Right lung (tissue), 5 donors: ENCODE data around the gene SLC26A9. TPM values are rescaled to one million over a fixed set of nuclear protein-coding genes. Genes with fewer than 3 reads are reported as not detected.
"Not testable (repeated sequence)": the region's sequence is repeated elsewhere in the genome, so short reads cannot be mapped to it uniquely, and the experiment has no call there.

Experiments
- DNase-seq, 2 donors: peaks; one replicate each; pipeline ENCODE4 v3.0.0-alpha.2; 2013
- polyA plus RNA-seq, 5 donors: library from polyadenylated mRNA; unstranded; fragments of 120-200 nt; gene quantifications; one replicate each; pipeline versions ENCODE4 v1.2.1 to v1.2.3, GENCODE V29; 2013; ENCODE audit warnings: inconsistent platforms in 1 of 5, low replicate concordance in 1 of 5; ENCODE audit not compliant: insufficient read length in 5 of 5, insufficient read depth in 1 of 5

The SLC26A9 gene
- polyA plus RNA-seq, 5 donors = 4.5 to 7.1 (median 5.4) TPM

DNA sequence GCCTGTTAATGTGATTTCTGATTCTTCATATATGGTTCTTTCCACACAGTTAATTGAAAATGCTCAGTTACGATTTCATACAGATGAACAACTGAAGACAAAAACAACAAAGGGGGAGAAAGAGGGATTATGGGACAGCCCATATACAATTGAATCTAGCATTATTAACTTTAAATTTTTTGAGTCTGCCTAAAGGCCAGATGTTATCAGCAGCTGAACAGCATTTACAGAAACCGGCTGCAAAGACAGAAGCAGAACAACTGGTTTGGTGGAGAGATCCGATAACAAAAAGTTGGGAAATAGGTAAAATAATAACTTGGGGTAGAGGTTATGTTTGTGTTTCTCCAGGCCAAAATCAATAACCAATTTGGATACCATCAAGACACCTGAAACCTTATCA lies 49.1 kb downstream of the SLC26A9 start:
- not testable (repeated sequence) for DNase-seq

DNA sequence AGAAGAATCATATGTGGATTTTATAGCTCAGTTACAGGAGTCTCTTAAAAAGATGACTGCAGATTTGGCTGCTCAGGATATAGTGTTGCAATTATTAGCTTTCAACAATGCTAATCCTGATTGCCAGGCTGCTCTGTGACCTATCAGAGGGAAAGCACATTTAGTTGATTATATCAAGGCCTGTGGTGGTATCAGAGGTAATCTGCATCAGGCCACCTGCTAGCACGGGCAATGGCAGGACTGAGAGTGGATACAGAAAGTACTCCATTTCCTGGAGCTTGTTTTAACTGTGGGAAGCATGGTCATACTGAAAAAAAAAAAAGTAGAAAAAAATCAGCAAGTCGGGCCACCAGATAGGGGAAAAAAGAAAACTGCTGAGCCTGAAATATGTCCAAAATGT lies 51.1 kb downstream of the SLC26A9 start:
- not testable (repeated sequence) for DNase-seq

GRCh38 chr1:205891481-205891880 lies 51.8 kb downstream of the SLC26A9 start:
- not testable (repeated sequence) for DNase-seq

GRCh38 chr1:205890631-205891030 lies 52.6 kb downstream of the SLC26A9 start:
- DNase-seq = not testable (repeated sequence)

DNA sequence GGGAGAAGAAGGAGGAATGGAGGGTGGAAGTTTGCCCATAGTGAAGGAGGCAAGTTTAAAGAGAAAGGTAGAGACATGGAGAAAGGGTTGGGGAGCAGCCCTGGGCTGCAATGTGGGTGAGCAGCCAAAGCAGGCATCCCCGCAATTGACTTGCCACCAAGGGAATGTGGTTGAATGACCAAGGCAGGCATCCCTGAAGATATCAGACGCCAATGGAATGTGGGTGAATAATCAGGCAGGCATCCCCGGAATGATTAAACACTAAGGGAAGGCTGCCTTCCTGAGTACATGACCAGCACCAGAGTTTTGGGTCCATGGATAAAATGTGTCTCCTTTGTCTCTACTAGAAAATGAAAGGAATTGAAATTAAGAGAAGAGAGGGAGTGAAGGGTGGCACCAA lies 53.5 kb downstream of the SLC26A9 start:
- not testable (repeated sequence) for DNase-seq

DNA sequence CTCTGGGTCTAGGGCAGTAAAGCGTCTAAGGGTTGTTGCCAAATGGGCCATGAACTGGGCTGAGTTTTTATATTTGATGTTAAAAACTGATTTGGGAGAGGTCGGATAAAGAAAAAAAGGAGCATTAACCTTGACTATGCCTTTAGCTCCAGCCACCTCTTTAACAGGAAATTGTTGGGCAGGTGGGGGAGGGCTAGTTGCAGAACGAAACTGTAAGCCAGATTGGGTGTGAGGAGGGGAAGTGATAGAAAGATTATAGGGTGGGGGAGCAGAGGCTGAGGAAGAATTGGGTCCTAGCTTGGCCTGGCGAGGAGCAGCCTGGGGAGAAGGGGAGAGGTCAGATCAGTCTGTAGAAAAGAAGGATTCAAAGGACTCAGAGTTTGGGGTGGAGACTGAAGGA lies 54.2 kb downstream of the SLC26A9 start:
- DNase-seq = not testable (repeated sequence)

DNA sequence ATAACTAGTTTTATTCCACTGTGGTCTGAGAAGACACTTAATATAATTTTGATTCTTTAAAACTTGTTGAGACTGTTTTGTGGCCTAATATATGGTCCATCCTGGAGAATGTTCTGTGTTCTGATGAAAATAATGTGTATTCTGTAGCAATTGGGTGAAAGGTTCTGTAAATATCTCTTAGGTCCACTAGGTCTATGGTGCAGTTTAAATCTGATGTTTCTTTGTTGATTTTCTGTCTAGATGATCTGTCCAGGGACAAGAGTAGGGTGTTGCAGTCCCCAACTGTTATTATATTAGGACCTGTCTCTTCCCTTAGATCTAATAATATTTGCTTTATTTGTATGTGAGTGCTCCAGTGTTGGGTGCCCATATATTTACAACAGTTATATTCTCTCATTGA lies 59.5 kb downstream of the SLC26A9 start:
- DNase-seq = no peak

- DNase-seq = no peak
These were observed 62.3 kb downstream of the SLC26A9 start for GRCh38 chr1:205880923-205881322.

DNA sequence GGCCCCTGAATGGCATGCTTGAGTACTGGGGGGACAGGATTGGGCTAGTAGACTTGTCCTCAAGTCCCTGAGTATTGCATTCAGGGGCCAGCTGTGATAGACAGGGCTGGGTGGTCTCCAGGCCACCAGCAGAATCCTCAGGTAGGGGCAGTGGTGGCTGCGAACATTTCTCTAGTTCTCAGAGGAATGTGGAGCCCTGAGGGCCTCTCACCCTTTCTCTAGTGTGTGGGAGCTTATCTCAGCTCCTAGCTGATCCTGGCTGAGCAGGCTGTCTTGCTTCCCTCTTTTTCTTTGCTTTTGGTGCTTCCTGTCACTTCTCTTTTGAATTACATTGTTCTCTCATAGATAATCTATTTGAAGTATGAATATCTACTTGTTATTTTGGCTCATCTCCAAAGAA lies 63.3 kb downstream of the SLC26A9 start:
- DNase-seq = no peak

- DNase-seq = no peak
These were observed 65.2 kb downstream of the SLC26A9 start for GRCh38 chr1:205878026-205878425.

- not testable (repeated sequence) for DNase-seq
These were observed 70.1 kb downstream of the SLC26A9 start for GRCh38 chr1:205873148-205873547.

GRCh38 chr1:205870236-205870635 lies 73.0 kb downstream of the SLC26A9 start:
- DNase-seq = no peak

Other genes starting within 250 kb of the SLC26A9 start
- gene NUCKS1, start 193.3 kb downstream of the SLC26A9 start, polyA plus RNA-seq = 100 to 1,000 TPM; 281 to 442 (median 387) TPM
- 1 to 10 TPM; 5.7 to 8.1 (median 6.8) TPM for gene RAB29, start 168.0 kb downstream of the SLC26A9 start, polyA plus RNA-seq
- 10 to 100 TPM; 36.4 to 46.8 (median 44.8) TPM for gene SLC41A1, start 130.3 kb downstream of the SLC26A9 start, polyA plus RNA-seq
- gene PM20D1, start 93.3 kb downstream of the SLC26A9 start, polyA plus RNA-seq = under 1 TPM; 0.20 to 0.51 (median 0.33) TPM
- gene RAB7B, start 59.9 kb upstream of the SLC26A9 start, polyA plus RNA-seq = 1 to 10 TPM; 2.8 to 4.9 (median 3.7) TPM
- 1 to 10 TPM in 2 of 5 donors, under 1 TPM in 3; 0.33 to 1.5 (median 0.66) TPM for gene CTSE, start 80.4 kb upstream of the SLC26A9 start, polyA plus RNA-seq
- under 1 TPM in 4 of 5 donors, not detected in 1; 0.19 to 0.41 (median 0.24) TPM for gene RHEX, start 109.7 kb upstream of the SLC26A9 start, polyA plus RNA-seq
- under 1 TPM in 4 of 5 donors, not detected in 1; 0.08 to 0.14 (median 0.08) TPM for gene AVPR1B, start 173.9 kb upstream of the SLC26A9 start, polyA plus RNA-seq